GM18519 (cell line): ENCODE results near the gene FUCA1.
"Not testable (repeated sequence)": the region's sequence is repeated elsewhere in the genome, so short reads cannot be mapped to it uniquely, and the experiment has no call there.

Source experiments
- ATAC-seq: cut with Tn5 transposase; IDR thresholded peaks from one replicate; pipeline ENCODE4 v1.9.1; 2021; ENCODE audit warnings: mild to moderate bottlenecking, moderate library complexity; ENCODE audit not compliant: unreplicated experiment, low FRiP score

FUCA1 gene

GRCh38 chr1:23896491-23896890 lies 28.4 kb upstream of the FUCA1 start:
- ATAC-seq = no peak

GRCh38 chr1:23895993-23896392 lies 27.9 kb upstream of the FUCA1 start:
- ATAC-seq = no peak

- ATAC-seq = no peak
Observed at GRCh38 chr1:23895082-23895481, 27.0 kb upstream of the FUCA1 start.

- ATAC-seq = no peak
Observed at GRCh38 chr1:23889074-23889473, 21.0 kb upstream of the FUCA1 start.

GRCh38 chr1:23885222-23885621 lies 17.1 kb upstream of the FUCA1 start:
- no peak for ATAC-seq

GRCh38 chr1:23882746-23883145 lies 14.7 kb upstream of the FUCA1 start:
- no peak for ATAC-seq

- no peak for ATAC-seq
Observed at GRCh38 chr1:23879809-23880208, 11.7 kb upstream of the FUCA1 start.

GRCh38 chr1:23878668-23879067 lies 10.6 kb upstream of the FUCA1 start:
- no peak for ATAC-seq

GRCh38 chr1:23875382-23875781 lies 7.3 kb upstream of the FUCA1 start:
- no peak for ATAC-seq

- no peak for ATAC-seq
Observed at GRCh38 chr1:23872421-23872820, 4.3 kb upstream of the FUCA1 start.

GRCh38 chr1:23869051-23869450 lies 961 bp upstream of the FUCA1 start:
- no peak for ATAC-seq

- no peak for ATAC-seq
Observed at GRCh38 chr1:23868557-23869016, 497 bp upstream of the FUCA1 start.

- ATAC-seq = no peak
Observed at GRCh38 chr1:23867542-23867894, 572 bp downstream of the FUCA1 start.

GRCh38 chr1:23865543-23865930 lies 2.6 kb downstream of the FUCA1 start:
- no peak for ATAC-seq

GRCh38 chr1:23864801-23865542 lies 3.1 kb downstream of the FUCA1 start:
- ATAC-seq = no peak

- ATAC-seq = no peak
Observed at GRCh38 chr1:23862640-23863039, 5.5 kb downstream of the FUCA1 start.

- no peak for ATAC-seq
Observed at GRCh38 chr1:23854568-23854967, 13.5 kb downstream of the FUCA1 start.

GRCh38 chr1:23853124-23853523 lies 15.0 kb downstream of the FUCA1 start:
- ATAC-seq = not testable (repeated sequence)

GRCh38 chr1:23851406-23851805 lies 16.7 kb downstream of the FUCA1 start:
- not testable (repeated sequence) for ATAC-seq

GRCh38 chr1:23848673-23849616 lies 19.1 kb downstream of the FUCA1 start:
- ATAC-seq = no peak

GRCh38 chr1:23847482-23848095 lies 20.5 kb downstream of the FUCA1 start:
- ATAC-seq = not testable (repeated sequence)
